Esophagus muscularis mucosa (tissue), 4 donors: ENCODE measurements around the gene YES1. TPM values are rescaled to one million over a fixed set of nuclear protein-coding genes. Genes with fewer than 3 reads are reported as not detected.

Experiments
- DNase-seq: peaks from one replicate; pipeline ENCODE4 v3.0.0-alpha.2; 2017; ENCODE audit errors: extremely low spot score
- H3K27ac ChIP-seq, 4 donors: fragments of 200-600 bp; sonication (generic); replicated peaks in 1 of 4; 1 replicate in 3 of 4; 2 replicates in 1 of 4; pipeline ENCODE4 v1.5.1; 2016 to 2019; ENCODE audit warnings: mild to moderate bottlenecking in 1 of 4
- H3K27me3 ChIP-seq, 4 donors: fragments of 200-600 bp; sonication (generic); one replicate each; pipeline versions ENCODE4 v1.5.1 to v1.6.0; 2016 to 2019
- H3K36me3 ChIP-seq, 4 donors: fragments of 200-600 bp; sonication (generic); one replicate each; pipeline ENCODE4 v1.5.1; 2016 to 2019
- H3K4me1 ChIP-seq, 4 donors: fragments of 200-600 bp; sonication (generic); one replicate each; pipeline ENCODE4 v1.5.1; 2016 to 2019
- H3K4me3 ChIP-seq, 4 donors: fragments of 200-600 bp; sonication (generic); 1 replicate in 2 of 4; 2 replicates in 2 of 4; pipeline ENCODE4 v1.5.1; 2016 to 2019; ENCODE audit warnings: mild to moderate bottlenecking in 4 of 4, moderate library complexity in 1 of 4
- H3K9me3 ChIP-seq, 4 donors: fragments of 200-600 bp; sonication (generic); 1 replicate in 3 of 4; 2 replicates in 1 of 4; pipeline ENCODE4 v1.5.1; 2016 to 2019
- CTCF ChIP-seq, 3 experiments: fragments of 200-600 bp in 2 of 3; fragments of 450-650 bp in 1 of 3; sonication (generic) in 2 of 3; IDR thresholded peaks; one replicate each; pipeline ENCODE4 v1.5.1; 2017 to 2019; ENCODE audit warnings: antibody characterized with exemption in 3 of 3, mild to moderate bottlenecking in 2 of 3, moderate library complexity in 1 of 3
- EP300 ChIP-seq: sonication (generic); formaldehyde crosslinking; IDR thresholded peaks from one replicate; pipeline ENCODE4 v1.6.1; 2017; ENCODE audit warnings: antibody characterized with exemption
- POLR2A ChIP-seq: fragments of 450-650 bp; IDR thresholded peaks from one replicate; pipeline ENCODE4 v1.6.1; 2017; ENCODE audit warnings: antibody characterized with exemption, moderate library complexity, mild to moderate bottlenecking, low read depth
- POLR2AphosphoS5 ChIP-seq, 2 donors: sonication (generic); formaldehyde crosslinking; IDR thresholded peaks; one replicate each; pipeline ENCODE4 v1.6.1; 2017; ENCODE audit warnings: antibody characterized with exemption in 2 of 2
- WGBS: methylation state at CpG from one replicate; pipeline ENCODE4 v1.1.5; 2018; 5-methylcytosine and 5-hydroxymethylcytosine counted together
- intact Hi-C: fragments of 100-400 bp; cut with DNase I; formaldehyde crosslinking; loops from one replicate; pipeline ENCODE4 v1.15.1; 2023
- total RNA-seq, 4 donors: library from RNA; depleted of rRNA; stranded (reverse); fragments of >200 nt; gene quantifications; one replicate each; pipeline versions ENCODE4 v1.1.0 to v1.2.1, GENCODE V29; 2016

The YES1 gene
- total RNA-seq, 4 donors from 2014 or later = 94.6 to 143 (median 116) TPM

- no peaks in the 10 kb centered on the region for H3K9me3 ChIP-seq
- H3K27ac ChIP-seq = peak overlapping the region; percentile 80 to 90 (median 86)
- WGBS = 2% methylated on average over 18 of the region's 42 CpGs
- intact Hi-C loops = no loop called here
- H3K4me1 ChIP-seq = peaks cover 10 to 38% (median 27%) of the 10 kb centered on the region in 4 donors
- H3K27me3 ChIP-seq = no peaks in the 10 kb centered on the region
- TF ChIP-seq CTCF (IDR thresholded peaks at IDR 0.05) (no peak), POLR2AphosphoS5 (IDR thresholded peaks at IDR 0.05) (peak; percentile 72 to 83), POLR2A (no peak), EP300 (peak; percentile 39)
- H3K36me3 ChIP-seq = peaks cover 0 to 9% (median 4%) of the 10 kb centered on the region in 4 donors
- peak overlapping the region; percentile 61 to 73 (median 70) for H3K4me3 ChIP-seq
- DNase-seq = peak; percentile 95
These were observed 100.2 kb downstream of the YES1 start for GRCh38 chr18:711657-712400.

DNA sequence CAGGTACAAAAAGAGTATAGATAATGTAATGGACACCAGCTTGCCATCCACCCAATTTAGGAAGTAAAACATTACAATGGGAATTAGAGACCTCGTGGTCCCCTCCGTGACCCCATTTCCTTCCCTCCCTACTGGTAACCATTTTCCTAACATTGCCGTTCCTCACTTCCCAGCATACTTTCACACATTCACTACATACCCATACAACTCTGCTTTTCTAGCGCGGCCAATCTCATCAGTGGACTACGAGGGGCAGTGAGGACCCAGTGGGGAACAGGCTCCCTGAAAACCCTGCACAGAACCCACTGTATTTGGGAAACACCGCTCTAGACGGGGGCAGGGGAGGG, 100.8 kb downstream of the YES1 start:
- Histone ChIP-seq H3K4me3 (peak overlapping the region; percentile 61 to 73 (median 70)), H3K36me3 (peaks cover 0 to 9% (median 4%) of the 10 kb centered on the region in 4 donors), H3K27me3 (no peaks in the 10 kb centered on the region), H3K9me3 (no peaks in the 10 kb centered on the region), H3K27ac (peak overlapping the region; percentile 80 to 90 (median 86)), H3K4me1 (peaks cover 10 to 43% (median 30%) of the 10 kb centered on the region in 4 donors)
- intact Hi-C loops = no loop called here
- no peak for DNase-seq
- TF ChIP-seq CTCF (IDR thresholded peaks at IDR 0.05) (no peak), POLR2AphosphoS5 (IDR thresholded peaks at IDR 0.05) (no peak), EP300 (no peak), POLR2A (no peak)
- WGBS = 5% methylated on average over 8 of the region's 8 CpGs

DNA sequence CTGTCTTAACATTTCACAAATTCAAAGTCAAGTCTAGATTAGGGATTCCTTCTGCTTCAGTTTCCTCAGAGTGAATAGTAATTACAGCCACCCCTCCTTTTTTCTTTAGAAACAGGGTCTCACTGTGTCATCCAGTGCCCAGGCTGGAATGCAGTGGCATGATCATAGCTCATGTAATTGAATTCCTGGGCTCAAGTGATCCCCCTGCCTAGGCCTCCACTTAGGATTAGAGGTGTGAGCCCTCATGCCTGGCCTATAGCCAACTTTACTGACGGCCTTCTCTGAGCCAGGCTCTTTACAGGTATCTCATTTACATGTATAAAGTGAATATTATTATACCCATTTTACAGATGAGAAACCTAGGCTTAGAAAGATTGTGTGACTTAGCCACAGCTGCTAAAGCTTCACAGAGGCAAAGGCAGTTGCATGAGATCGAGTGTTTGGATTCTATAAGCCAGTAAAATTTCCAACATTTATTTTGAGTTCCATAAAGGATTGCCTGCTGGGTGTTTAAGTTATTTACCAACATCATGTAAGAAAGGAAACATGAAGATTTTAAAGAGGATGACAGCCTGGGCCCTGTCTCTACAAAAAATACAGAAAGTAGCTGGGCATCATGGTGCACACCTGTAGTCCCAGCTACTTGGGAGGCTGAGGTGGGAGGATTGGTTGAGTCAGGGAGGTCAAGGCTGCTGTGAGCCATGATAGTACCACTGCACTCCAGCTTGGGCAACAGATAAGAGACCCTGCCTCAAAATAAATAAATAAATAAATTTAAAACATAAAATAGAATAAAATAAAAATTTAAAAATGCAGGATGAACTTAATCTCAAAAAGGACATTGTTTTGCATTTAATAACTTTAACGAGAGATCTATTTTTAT, 101.4 kb downstream of the YES1 start:
- H3K36me3 ChIP-seq = peaks cover 0 to 13% (median 6%) of the 10 kb centered on the region in 4 donors
- peak overlapping the region; percentile 80 to 90 (median 86) for H3K27ac ChIP-seq
- H3K27me3 ChIP-seq = no peaks in the 10 kb centered on the region
- intact Hi-C loops = no loop called here
- H3K4me3 ChIP-seq = peak overlapping the region; percentile 61 to 73 (median 70)
- H3K9me3 ChIP-seq = no peaks in the 10 kb centered on the region
- DNase-seq = no peak
- WGBS = 70% methylated on average over 3 of the region's 3 CpGs
- TF ChIP-seq EP300 (no peak), POLR2AphosphoS5 (IDR thresholded peaks at IDR 0.05) (no peak), CTCF (IDR thresholded peaks at IDR 0.05) (no peak), POLR2A (no peak)
- peaks cover 10 to 48% (median 30%) of the 10 kb centered on the region in 4 donors for H3K4me1 ChIP-seq

DNA sequence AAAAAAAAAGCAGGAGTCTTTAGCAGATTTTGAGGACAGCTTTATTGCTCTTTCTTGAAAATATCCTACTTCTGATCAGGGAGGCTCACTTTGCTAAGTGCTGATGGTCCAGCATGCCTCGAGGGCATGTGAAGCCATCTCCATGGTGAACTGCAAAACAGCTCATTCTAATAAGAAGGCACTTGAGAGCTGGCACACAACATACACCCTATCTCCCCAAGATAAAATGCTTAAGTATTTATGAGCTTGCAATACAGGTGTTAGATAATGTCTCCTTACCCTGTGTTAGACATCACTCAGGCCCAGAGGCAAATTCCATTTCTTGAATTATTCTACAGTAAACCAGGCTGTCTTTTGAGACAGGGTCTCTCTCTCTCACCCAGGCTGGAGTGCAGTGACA, 102.3 kb downstream of the YES1 start:
- Histone ChIP-seq H3K4me1 (peaks cover 10 to 48% (median 30%) of the 10 kb centered on the region in 4 donors), H3K4me3 (no peak overlapping the region), H3K27me3 (no peaks in the 10 kb centered on the region), H3K9me3 (no peaks in the 10 kb centered on the region), H3K27ac (peak overlapping the region in 1 of 4 donors; percentile 90), H3K36me3 (peaks cover 0 to 22% (median 11%) of the 10 kb centered on the region in 4 donors)
- no peak for TF ChIP-seq EP300
- intact Hi-C loops = loop anchor here (10.0 kb wide), 1 partner anchor 85 kb away; no protein-coding TSS in a partner anchor
- 100% methylated on average over 1 of the region's 1 CpG for WGBS
- no peak for DNase-seq

GRCh38 chr18:708096-708495, 103.9 kb downstream of the YES1 start:
- H3K27ac ChIP-seq = peak overlapping the region in 1 of 4 donors; percentile 57
- H3K36me3 ChIP-seq = peaks cover 0 to 26% (median 11%) of the 10 kb centered on the region in 4 donors
- no peaks in the 10 kb centered on the region for H3K9me3 ChIP-seq
- H3K4me1 ChIP-seq = peaks cover 10 to 61% (median 38%) of the 10 kb centered on the region in 4 donors
- DNase-seq = peak; percentile 50
- no peak overlapping the region for H3K4me3 ChIP-seq
- 97% methylated on average over 10 of the region's 10 CpGs for WGBS
- no peak for TF ChIP-seq CTCF (IDR thresholded peaks at IDR 0.05)
- no peak for TF ChIP-seq EP300
- no peak for TF ChIP-seq POLR2AphosphoS5 (IDR thresholded peaks at IDR 0.05)
- no peak for TF ChIP-seq POLR2A
- intact Hi-C loops = loop anchor here (10.0 kb wide), 1 partner anchor 83 kb away; no protein-coding TSS in a partner anchor
- H3K27me3 ChIP-seq = no peaks in the 10 kb centered on the region
